BE2C (cell line): ENCODE results near the gene VPS13D.

Experiments
- DNase-seq: peaks from one replicate; pipeline ENCODE4 v3.0.0-alpha.2; 2020
- H3K27me3 ChIP-seq: fragments of 250-450 bp; sonication (Bioruptor Pico); 2 replicates; pipeline ENCODE4 v1.5.1; 2020; ENCODE audit warnings: mild to moderate bottlenecking
- H3K36me3 ChIP-seq: fragments of 250-450 bp; sonication (Bioruptor Pico); 2 replicates; pipeline ENCODE4 v1.5.1; 2020; ENCODE audit warnings: mild to moderate bottlenecking
- H3K4me1 ChIP-seq: fragments of 250-450 bp; sonication (Bioruptor Pico); 2 replicates; pipeline ENCODE4 v1.5.1; 2020
- H3K4me3 ChIP-seq: 2 replicates; pipeline ENCODE4 v1.5.1; 2011; ENCODE audit warnings: low read depth, low read length
- H3K9me3 ChIP-seq: fragments of 250-450 bp; sonication (Bioruptor Pico); 2 replicates; pipeline ENCODE4 v1.5.1; 2020
- CTCF ChIP-seq: IDR thresholded peaks from 2 replicates; pipeline ENCODE4 v1.5.1; 2012; ENCODE audit warnings: mild to moderate bottlenecking, low read depth, low read length

VPS13D gene

GRCh38 chr1:12293416-12293815, 63.6 kb downstream of the VPS13D start:
- H3K9me3 ChIP-seq = no peaks in the 10 kb centered on the region
- H3K27me3 ChIP-seq = no peaks in the 10 kb centered on the region
- no peak for TF ChIP-seq CTCF
- no peak for DNase-seq
- no peaks in the 10 kb centered on the region for H3K36me3 ChIP-seq
- H3K4me1 ChIP-seq = no peaks in the 10 kb centered on the region
- no peak overlapping the region for H3K4me3 ChIP-seq

GRCh38 chr1:12294076-12294475, 64.2 kb downstream of the VPS13D start:
- Histone ChIP-seq H3K9me3 (no peaks in the 10 kb centered on the region), H3K27me3 (no peaks in the 10 kb centered on the region), H3K4me3 (no peak overlapping the region), H3K4me1 (no peaks in the 10 kb centered on the region), H3K36me3 (no peaks in the 10 kb centered on the region)
- no peak for DNase-seq
- TF ChIP-seq CTCF = no peak

- Histone ChIP-seq H3K27me3 (no peaks in the 10 kb centered on the region), H3K36me3 (no peaks in the 10 kb centered on the region), H3K4me3 (no peak overlapping the region), H3K4me1 (no peaks in the 10 kb centered on the region), H3K9me3 (no peaks in the 10 kb centered on the region)
- no peak for DNase-seq
- TF ChIP-seq CTCF = no peak
These were observed 66.2 kb downstream of the VPS13D start for GRCh38 chr1:12296016-12296415.

GRCh38 chr1:12296623-12297022, 66.8 kb downstream of the VPS13D start:
- DNase-seq = no peak
- Histone ChIP-seq H3K9me3 (no peaks in the 10 kb centered on the region), H3K4me3 (no peak overlapping the region), H3K27me3 (no peaks in the 10 kb centered on the region), H3K36me3 (no peaks in the 10 kb centered on the region), H3K4me1 (no peaks in the 10 kb centered on the region)
- no peak for TF ChIP-seq CTCF

GRCh38 chr1:12300706-12301105, 70.9 kb downstream of the VPS13D start:
- DNase-seq = no peak
- no peak for TF ChIP-seq CTCF
- Histone ChIP-seq H3K4me1 (no peaks in the 10 kb centered on the region), H3K36me3 (no peaks in the 10 kb centered on the region), H3K4me3 (no peak overlapping the region), H3K27me3 (no peaks in the 10 kb centered on the region), H3K9me3 (no peaks in the 10 kb centered on the region)

- Histone ChIP-seq H3K4me1 (no peaks in the 10 kb centered on the region), H3K4me3 (no peak overlapping the region), H3K9me3 (no peaks in the 10 kb centered on the region), H3K36me3 (no peaks in the 10 kb centered on the region), H3K27me3 (no peaks in the 10 kb centered on the region)
- no peak for TF ChIP-seq CTCF
- DNase-seq = no peak
These were observed 71.8 kb downstream of the VPS13D start for GRCh38 chr1:12301518-12302237.
